ENCODE measurements around the gene KDM6A.
"Not testable (repeated sequence)": the region's sequence is repeated elsewhere in the genome, so short reads cannot be mapped to it uniquely, and the experiment has no call there.

Gene KDM6A

GRCh38 chrX:45007598-45007997 lies 134.6 kb downstream of the KDM6A start:
- no peak for DNase-seq (ENCODE audit: low spot score)

DNA sequence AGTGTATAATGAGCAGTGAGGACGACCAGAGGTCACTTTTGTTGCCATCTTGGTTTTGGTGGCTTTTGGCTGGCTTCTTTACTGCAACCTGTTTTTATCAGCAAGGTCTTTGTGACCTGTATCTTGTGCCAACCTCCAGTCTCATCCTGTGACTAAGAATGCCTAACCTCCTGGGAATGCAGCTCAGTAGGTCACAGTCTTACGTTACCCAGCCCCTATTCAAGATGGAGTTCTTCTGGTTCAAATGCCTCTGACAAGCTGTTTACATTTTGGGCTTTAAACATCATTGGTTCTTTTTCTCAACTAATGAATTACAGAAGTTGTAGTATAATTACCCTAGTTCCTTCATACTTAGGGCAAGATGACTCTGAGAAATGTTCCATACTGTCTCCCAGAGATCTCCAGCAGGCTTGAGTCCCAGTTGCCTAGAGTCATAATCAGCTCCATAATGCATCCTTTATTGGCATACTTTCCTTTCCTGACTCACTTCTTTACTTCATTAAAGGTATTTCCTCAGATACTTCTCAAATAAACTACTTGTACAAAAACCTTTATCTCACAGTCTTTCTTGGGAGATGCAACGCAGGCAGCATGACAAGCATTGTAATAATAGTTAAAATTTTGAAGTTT lies 136.5 kb downstream of the KDM6A start:
- no peak for DNase-seq (ENCODE audit: low spot score)

DNA sequence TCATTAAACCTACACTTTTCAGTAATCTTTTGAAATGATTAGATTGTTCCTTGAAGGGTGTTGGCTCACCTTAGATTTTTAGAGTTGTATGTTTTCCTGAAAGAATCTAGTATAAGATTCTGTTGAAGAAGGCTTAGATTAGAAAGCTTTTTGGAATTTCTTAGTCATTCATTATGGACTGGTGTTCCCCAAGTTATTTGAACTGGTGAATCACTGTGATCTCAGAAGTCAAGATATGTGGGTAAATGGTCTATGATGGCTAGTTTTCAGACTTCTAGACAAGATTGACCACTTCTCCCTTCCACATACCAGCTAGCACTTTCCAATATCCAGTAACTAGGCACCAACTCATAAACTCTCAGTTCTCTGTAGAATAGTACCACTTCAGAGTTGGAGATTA lies 138.1 kb downstream of the KDM6A start:
- no peak for DNase-seq (ENCODE audit: low spot score)

- no peak for DNase-seq (ENCODE audit: low spot score)
Observed at GRCh38 chrX:45011597-45011996, 138.6 kb downstream of the KDM6A start.

GRCh38 chrX:45017946-45018345 lies 145.0 kb downstream of the KDM6A start:
- no peak for DNase-seq (ENCODE audit: low spot score)

DNA sequence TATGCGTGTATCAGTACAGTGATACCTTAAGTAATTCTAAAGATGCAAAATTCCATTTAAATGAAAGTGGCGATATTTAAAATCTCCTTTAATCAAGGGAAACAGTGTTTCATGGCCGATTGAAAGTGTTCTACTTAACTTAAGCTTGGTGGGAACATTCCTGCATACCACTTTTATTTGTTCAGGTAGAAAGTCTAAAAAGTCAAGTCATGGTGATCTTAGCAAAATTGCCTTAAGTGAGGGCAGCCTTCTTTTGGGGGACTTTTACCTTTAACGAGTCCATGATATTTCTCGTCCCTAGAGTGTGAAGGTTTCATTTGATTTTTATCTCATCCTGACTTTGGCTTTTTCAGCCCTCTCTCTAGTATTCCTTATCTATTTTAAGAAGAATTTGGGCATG lies 149.2 kb downstream of the KDM6A start:
- no peak for DNase-seq (ENCODE audit: low spot score)

GRCh38 chrX:45024501-45024900 lies 151.5 kb downstream of the KDM6A start:
- no peak for DNase-seq (ENCODE audit: low spot score)

GRCh38 chrX:45026036-45026435 lies 153.0 kb downstream of the KDM6A start:
- no peak for DNase-seq (ENCODE audit: low spot score)

GRCh38 chrX:45031830-45032378 lies 158.9 kb downstream of the KDM6A start:
- no peak for DNase-seq (ENCODE audit: low spot score)

DNA sequence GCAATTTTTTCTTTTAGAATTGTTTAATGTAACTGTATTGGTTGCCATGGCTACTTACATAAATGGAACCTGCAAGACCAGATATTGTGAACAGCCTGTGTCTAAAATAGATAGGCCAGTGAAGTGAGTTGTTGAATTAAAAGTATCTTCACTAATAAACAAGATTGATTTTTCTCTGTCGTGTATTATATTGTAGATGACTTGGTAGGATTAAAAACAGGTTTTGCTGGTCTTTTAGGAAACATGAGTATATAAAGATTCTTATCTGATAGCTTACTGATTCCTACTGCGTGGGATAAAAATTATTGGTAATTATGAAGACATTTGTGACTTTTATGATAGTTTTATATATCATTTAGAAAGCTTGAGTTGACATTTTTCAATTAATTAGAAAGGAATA lies 162.1 kb downstream of the KDM6A start:
- no peak for DNase-seq (ENCODE audit: low spot score)

- DNase-seq (ENCODE audit: low spot score): no peak
Observed at GRCh38 chrX:45036161-45036560, 163.2 kb downstream of the KDM6A start.

DNA sequence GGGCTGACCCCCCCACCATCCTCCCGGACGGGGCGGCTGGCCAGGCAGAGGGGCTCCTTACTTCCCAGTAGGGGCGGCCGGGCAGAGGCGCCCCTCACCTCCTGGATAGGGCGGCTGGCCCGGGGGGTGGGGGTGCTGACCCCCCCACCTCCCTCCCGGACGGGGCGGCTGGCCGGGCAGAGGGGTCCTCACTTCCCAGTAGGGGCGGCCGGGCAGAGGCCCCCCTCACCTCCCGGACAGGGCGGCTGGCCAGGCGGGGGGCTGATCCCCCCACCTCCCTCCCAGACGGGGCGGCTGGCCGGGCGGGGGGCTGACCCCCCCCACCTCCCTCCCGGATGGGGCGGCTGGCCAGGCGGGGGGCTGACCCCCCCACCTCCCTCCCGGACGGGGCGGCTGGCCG lies 167.1 kb downstream of the KDM6A start:
- not testable (repeated sequence) for DNase-seq (ENCODE audit: low spot score)

GRCh38 chrX:45046417-45046816 lies 173.4 kb downstream of the KDM6A start:
- no peak for DNase-seq (ENCODE audit: low spot score)

GRCh38 chrX:45050558-45050957 lies 177.6 kb downstream of the KDM6A start:
- no peak for DNase-seq (ENCODE audit: low spot score)

- no peak for DNase-seq (ENCODE audit: low spot score)
Observed at GRCh38 chrX:45056428-45057145, 183.6 kb downstream of the KDM6A start.

GRCh38 chrX:45059906-45060305 lies 186.9 kb downstream of the KDM6A start:
- not testable (repeated sequence) for DNase-seq (ENCODE audit: low spot score)

GRCh38 chrX:45063319-45064095 lies 190.5 kb downstream of the KDM6A start:
- DNase-seq (ENCODE audit: low spot score): no peak

- no peak for DNase-seq (ENCODE audit: low spot score)
Observed at GRCh38 chrX:45068569-45068968, 195.6 kb downstream of the KDM6A start.

DNA sequence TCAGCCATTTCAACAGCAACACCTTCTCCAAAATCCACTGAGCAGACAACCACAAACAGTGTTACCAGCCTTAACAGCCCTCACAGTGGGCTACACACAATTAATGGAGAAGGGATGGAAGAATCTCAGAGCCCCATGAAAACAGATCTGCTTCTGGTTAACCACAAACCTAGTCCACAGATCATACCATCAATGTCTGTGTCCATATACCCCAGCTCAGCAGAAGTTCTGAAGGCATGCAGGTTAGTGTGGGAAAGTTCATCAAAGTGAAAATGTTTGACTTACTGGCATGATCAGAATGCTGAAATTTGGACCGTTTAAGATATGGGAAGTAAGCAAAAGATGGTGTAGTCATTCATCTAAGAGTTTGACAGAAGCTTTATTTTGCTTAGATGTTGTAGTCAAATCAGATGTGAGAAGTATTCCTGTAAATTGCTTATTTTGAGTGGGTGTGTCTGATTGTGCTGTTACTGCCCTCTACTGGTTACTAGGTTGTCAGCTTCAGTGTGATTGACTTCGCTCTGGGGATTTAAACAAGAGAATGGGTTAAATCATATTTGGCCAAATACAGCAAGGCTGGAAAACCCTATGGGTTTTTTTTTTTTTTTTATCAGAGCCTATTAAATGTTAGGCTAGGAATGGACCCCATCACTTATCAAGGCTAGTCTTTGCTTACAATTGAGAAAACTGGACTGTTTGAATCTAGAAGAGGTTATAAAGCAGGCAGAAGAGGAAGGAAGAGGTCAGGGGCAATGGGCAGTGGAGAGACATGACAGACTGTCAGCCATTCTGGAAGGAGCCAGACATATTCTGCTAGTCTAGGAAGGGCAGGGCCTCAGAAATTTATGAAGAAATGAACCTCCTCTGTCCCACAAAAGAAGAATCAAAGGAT lies 197.4 kb downstream of the KDM6A start:
- DNase-seq (ENCODE audit: low spot score): peak; percentile 18

GRCh38 chrX:45073011-45073410 lies 200.0 kb downstream of the KDM6A start:
- DNase-seq (ENCODE audit: low spot score): not testable (repeated sequence)

DNA sequence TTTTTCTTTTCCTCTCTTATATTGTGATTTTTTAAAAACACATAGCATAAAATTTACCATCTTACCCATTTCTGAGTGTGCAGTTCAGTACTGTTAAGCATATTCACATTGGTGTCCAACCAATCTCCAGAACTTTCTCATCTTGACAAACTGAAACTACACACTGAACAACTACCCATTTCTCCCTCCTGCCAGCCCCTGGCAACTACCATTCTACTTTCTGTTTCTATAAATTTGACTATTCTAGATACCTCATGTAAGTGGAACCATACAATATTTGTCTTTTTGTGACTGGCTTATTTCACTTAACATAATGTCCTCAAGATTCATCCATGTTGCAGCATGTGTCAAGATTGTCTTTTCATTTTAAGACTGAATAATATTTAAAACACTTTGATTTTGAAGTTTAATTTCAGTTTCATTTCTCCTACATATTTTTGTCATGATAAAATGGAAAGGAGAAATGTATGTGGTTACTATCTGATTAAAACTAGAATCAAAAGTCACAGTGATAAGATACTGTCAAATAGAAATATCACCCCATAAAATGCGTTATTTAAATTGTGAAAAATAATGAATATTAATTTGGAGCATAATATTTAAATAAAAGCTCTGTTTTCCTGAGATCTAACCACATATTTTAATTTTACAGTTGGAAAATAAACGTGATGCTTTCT lies 204.9 kb downstream of the KDM6A start:
- DNase-seq (ENCODE audit: low spot score): no peak
